NT2/D1 (cell line): ENCODE measurements around the gene CCSAP.

Experiments used
- SUZ12 ChIP-seq: IDR thresholded peaks from 2 replicates; pipeline ENCODE4 v1.6.1; 2011; ENCODE audit not compliant: insufficient read length, insufficient read depth; ENCODE audit errors: extremely low read depth
- YY1 ChIP-seq: IDR thresholded peaks from 2 replicates; pipeline ENCODE4 v1.6.1; 2011; ENCODE audit not compliant: insufficient read length, insufficient read depth
- ZNF274 ChIP-seq: IDR thresholded peaks from 2 replicates; pipeline ENCODE4 v1.6.1; 2011; ENCODE audit warnings: mild to moderate bottlenecking, low read depth, low read length

- TF ChIP-seq ZNF274 (no peak), YY1 (no peak), SUZ12 (no peak)
Measured at GRCh38 chr1:229280921-229281320, 61.9 kb downstream of the CCSAP start.
